Stimulated activated CD4-positive, alpha-beta T cell treated with anti-CD3 and anti-CD28 coated beads, Interleukin-2, amount 100 ng/mL, for 4 hours (primary cell): ENCODE measurements around the gene CHIT1.

Experiments used
- DNase-seq: peaks from one replicate; pipeline ENCODE4 v3.0.0-alpha.2; 2020; ENCODE audit warnings: low read depth

CHIT1 gene

DNA sequence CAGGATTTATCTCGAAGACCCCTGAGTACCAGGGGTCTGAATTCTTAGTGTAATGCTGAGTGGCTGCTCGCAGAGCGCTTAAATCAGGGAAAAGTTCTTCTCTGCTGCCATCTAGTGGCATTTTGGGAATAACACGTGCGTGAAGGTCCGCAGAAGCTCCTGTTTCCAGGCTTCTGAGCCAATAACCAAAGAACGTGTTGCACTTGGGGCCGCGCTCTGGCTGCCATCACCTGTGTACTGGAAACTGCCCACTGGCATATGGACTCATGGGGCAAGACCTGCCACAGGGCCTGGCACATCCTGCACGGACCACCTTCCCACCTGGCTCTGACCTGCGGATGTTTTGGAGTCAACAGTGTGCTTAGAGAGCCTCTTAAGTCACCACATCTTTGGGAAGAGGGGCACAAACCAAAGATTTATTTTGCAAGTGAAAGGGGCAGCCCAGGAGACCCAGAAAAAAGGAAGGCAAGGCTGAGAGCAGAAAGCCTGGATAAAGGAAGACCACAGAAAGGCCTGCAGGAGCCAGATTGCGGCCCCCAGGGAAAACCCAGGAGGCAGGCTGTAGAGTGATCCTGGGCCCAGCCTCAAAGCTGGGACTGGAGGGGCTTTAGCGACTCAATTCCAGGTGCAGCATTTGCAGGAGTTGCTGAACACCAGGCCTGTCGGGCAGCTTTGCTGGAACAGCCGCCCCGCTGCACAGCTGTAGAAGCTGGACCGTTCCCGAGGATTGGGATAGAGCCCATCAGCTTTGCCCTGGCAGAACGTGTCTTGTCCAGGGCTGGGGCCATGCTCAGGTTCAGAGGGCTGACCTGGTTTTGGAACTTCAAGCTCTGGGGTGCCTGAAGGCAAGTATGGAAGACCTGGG lies 13.0 kb downstream of the CHIT1 start:
- peak; percentile 29 for DNase-seq

DNA sequence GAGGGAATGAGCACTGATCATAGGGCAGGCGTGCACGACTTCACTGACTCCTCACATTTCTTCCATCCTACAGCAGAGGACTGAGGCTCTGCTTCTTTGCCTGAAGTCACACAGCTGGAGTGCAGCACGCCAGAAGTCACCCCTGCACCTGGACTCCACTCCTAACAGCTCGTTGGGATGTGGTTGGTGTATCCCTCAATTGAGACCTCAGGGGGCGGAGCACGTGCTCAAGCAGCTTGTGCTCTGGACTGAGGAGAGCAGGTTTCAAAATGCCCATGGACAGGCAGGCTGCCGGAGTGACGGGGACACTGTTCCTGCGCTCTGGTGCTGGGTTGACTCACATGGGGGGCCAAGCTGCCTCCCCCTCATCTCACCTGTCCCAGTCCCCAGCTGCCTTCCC lies 13.9 kb downstream of the CHIT1 start:
- DNase-seq = no peak

DNA sequence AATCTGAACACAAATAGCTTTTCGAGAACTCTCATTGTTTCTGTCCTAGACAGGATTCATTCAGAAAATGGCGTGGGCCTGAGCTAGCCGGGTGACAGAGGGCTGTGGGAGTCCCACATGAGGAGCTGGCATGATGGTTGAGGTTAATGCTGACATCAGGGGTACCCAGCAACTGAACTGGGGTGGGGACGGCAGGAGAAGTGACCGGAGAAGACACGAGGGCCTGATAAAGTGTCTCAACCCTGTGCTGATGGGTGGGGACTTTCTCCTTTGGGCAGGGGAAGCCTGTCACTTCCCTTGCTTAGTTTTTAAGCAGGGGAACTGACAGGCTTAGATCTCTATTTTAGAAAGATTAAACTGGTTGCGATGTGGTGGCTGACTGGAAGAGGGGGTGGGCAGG lies 14.6 kb downstream of the CHIT1 start:
- no peak for DNase-seq

DNA sequence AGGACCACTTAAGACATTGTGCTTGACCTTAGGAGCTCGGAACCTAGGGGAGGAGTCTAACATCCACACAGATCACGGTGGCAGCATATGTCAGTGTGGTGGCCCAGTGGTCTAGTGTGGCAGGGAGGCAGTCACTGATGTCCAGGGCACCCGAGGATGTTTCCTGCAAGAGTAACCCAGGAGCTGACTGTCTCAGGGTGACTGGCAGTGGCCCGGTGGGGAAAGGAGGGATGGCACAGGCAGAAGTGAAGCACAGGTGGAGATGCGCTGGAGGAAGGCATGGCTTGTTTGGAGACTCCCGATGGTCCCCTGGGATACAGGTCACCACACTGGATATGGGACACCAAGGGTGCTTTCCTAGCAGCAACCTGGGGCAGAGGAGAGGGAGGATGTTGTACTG lies 16.3 kb downstream of the CHIT1 start:
- DNase-seq = no peak

DNA sequence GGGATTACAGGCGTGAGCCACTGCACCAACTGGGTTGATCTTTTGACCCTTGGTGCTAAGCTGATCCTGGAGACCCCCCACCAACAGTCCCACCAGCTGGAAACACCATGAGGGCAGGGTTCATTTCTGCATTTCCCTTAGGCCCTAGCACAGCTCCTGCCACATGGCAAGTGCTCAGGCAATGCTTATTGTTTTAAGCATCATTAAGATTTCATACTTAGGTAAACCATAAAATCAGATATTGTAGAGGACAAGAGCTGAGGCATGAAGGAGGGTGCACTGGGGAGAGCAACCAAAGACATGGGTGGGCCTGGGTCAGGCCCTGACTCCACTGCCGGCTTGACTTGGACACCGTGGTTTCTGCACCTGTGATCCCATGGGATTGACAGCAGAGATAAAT lies 17.7 kb downstream of the CHIT1 start:
- DNase-seq = no peak

DNA sequence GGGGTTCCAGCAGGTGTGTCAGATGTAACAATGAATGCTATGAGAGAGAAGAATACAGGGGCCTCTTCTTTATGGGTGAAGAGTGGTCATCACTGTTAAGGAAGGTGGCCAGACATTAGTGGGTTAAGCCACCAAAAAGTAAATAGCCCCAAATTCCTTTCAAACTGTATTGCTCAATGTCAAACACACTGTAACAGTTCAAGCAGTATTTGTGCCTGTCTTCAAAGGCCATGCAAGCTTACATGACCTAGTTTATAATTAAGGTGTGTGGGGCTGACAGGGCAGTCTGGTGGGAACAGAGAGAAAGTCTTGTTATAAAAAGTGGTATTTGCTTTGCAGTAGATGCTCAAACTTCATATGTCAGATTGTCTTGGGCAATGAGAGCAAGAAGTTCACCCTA lies 18.5 kb downstream of the CHIT1 start:
- DNase-seq = no peak

DNA sequence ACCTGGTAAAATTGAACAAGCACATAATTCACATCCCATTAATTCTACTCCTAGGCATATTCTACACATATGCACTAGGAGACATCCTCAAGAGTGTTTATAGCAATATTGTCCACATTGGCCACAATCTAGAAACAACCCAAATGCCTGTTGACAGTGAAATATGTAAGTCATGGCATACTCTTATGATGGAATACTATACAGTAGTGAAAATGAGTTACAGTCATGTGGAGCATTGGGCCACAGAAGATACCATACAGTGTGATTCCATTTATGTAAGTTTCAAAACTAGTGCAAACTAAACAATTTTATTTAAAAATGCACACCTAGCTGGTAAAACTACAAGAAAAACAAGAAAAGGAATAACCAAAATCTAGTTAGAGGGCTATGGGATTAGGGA lies 19.1 kb downstream of the CHIT1 start:
- DNase-seq = no peak

DNA sequence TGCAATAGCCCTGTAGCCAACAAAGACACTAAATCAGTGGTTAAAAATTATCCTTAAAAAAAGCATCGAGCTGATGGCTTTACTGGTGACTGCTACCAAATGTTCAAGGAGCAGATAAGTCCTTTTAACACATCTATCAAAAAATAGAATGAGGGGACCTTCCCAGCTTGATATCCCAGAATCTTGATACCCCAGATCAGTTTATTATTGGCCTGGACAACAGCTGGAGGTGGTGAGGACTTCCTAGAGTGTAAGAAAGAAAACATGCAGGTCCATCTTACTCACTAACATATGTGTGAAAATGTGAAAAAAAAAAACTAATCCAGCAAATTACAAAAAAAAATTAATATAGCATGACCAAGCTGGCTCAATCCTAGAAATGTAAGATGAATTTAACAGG lies 21.3 kb downstream of the CHIT1 start:
- DNase-seq = no peak

DNA sequence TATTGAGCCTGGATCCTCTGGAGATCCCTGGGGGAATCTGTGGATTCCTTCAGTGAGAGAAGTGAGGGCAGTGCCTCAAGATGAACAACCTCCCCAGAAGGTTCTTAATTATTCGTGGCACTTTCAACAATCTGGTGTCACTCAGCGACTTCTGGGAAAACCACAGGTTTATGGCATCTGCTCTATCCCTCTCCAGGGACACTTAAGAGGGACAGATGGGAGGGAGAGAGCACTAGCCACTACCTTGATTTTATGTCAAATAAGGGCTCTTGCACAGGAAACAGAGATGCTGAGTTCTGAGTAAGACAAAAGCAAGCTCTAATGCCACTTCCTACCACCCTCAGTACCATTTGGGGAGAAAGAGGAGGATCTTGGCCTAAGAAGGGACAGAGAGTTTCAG lies 21.7 kb downstream of the CHIT1 start:
- no peak for DNase-seq

DNA sequence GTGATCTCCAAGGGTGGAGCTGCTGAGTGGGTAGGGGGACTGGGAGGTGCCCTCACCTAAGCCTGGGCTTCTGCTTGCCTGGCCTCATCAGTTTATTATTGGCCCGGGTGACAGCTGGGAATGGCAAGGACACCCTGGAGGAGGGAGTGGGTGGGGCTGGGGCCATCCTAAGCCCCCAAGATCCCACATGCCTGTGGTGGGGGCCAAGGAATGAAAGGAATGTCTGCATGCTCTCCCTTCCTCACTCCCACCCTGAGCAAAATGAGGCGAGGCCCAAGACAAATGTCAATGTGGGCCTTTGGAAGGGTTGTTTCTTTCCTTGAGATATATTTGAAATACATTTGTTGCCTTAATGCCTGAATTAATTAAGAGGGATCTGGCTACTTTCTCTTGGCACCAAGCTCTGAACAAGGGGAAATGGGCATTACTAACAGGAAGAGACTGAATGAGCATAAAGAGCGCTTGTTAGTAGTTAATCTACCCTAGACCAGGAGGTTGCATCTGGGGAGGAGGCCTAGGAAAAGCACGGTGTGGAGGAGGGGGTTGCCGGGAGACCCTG lies 23.3 kb downstream of the CHIT1 start:
- no peak for DNase-seq

DNA sequence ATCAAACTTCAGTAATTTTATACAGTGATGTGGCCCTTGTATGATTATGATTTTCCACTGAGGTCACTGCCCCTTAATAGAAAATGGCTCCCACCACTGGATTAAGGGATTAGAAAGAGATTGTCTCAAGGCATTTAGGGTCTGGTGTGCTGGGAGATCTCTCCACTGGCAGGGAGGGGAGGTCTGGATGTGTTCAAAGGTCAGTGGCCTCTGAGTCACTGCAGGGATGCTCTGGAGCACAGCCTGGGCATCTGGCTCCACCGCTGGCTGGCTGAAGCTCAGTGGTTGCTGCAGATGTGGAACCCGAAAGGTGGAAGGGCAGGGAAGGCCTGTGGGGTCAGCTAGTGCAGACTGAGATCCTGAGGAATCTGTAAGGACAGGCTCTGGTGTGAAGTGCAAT lies 24.7 kb downstream of the CHIT1 start:
- DNase-seq = no peak

DNA sequence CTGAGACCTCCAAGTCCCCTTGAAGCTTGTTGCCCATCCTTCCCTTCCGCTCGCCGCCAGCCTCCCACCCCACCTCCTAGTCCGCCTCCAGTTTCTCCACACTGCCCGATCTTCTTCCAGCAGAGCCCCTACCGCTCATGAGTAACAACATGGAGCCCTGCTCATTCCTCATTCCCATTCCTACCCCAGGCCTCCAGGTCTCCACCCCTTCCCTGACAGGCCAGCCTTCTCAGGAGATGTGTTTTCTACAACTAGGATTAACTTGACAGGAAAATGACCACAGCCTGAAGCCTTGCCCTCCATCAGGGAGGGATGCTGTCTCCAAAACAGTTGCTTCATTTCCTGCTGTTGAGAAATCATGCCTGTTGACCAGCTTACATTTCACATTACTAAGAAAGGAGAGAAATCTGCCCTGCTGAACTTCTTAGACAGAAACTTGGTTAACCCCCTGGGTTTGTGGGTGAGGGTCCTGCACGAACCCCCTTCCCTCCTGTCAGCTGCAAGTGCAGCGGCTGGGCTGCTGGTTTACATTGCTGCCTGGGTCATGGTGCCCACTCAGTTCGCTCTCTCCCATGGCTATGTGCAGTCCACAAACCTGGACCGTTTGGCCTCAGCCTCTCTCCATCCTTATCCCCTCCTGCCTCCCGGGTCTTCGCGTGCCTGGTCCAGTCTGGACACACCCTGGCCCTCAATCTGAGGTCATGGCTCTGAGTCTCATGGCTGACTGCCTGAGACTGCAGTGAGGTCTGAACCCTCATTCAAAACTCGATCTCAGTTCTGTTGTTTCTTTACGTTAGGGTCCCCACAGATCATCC lies 26.8 kb downstream of the CHIT1 start:
- no peak for DNase-seq

DNA sequence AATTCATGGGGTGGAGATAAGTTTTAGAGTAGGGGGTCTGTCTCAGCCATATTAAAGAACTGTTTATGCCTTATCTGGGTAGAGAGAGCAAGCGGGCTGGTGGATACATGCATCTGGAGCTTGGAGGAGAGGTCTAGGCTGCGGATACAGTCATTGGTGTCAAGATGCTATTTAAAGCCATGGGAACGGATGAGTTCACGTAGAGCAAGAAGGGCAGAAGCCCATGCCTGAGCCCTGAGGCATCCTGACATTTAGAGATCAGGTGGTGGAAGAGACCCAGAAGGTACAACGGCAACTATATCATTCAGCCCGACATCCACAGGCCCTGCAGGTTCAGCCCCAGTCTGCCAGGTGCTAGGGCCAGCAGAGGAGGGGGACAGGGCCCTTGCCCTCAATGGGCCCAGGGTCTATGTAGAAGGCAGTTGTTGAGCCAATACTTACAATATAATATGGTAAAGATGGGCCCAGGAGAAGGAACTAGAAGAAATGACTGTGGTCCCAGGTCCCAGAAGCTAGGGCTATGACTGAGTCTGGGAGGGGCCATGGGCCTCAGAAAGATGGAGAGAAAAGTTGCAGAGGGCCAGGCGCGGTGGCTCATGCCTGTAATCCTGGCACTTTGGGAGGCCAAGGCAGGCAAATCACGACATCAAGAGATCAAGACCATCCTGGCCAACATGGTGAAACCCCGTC lies 27.8 kb downstream of the CHIT1 start:
- no peak for DNase-seq

DNA sequence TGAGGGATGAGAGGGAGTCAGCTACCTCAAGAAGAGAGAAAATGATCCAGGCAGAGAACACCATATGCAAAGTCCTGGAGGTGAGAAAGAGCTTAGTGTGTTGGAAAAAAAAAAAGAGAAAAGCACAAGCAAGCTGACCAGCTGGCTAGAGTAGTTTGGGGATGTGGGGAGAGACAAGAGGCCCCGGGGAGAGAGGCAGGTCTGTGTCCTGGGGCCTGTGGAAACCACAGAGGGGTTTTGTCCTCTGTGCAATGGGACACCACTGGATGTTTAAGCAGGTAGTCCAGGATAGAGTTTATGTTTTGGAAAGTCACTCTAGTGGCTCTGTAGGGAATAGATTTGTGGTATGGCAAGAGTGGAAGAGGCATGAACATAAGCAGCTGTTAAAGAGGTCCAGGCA lies 28.6 kb downstream of the CHIT1 start:
- DNase-seq = no peak

DNA sequence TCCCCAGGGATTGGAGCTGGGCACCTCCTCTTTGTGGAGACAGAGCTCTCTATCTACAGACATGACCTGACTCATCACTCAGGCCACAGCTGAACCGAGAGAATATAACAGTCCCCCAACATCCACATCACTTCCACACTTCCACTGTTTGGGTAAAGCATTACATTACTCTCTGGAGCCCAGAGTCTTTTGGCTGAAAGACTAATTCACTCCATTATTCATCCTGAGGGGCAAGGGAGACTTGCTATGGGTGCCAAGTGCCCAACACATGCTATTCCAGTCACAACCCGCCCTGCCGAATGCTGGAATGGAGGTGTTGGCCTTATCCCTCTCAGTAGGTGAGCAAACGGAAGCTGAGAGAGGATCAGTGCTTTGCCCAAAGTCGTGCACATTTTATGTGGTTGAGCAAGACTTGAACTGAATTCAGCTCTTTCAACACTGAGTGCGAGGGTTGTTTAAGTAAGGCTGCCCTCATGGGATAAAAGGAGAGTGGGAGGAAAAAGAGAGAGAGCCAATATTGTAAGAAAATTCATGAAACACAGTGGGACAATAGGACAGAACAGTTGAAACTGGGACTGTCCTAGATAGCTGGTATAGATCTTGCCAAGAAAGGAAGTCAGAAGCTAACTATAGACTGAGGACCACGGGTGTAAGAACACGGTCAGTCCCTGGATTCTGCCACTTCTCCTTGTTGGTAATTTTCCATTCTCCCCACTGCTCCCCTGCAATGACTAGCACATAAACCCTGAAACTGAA lies 29.5 kb downstream of the CHIT1 start:
- DNase-seq = no peak

DNA sequence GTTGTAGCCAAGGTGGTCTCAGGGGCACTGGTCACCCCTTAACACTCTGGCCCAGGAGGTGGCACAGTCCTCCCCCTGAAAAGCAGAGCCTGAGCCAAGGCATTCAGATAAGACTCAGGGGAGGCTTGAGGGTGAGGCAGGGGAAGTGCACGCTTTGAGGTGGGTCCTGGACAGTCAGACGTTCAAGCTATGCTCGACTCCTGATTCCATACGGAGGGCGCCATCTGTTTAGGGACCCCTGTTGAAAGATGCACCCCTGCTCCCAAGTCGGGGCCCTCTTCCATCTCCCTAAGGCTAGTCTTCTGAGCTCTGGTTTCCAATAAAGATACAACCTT lies 30.0 kb downstream of the CHIT1 start:
- DNase-seq = no peak

DNA sequence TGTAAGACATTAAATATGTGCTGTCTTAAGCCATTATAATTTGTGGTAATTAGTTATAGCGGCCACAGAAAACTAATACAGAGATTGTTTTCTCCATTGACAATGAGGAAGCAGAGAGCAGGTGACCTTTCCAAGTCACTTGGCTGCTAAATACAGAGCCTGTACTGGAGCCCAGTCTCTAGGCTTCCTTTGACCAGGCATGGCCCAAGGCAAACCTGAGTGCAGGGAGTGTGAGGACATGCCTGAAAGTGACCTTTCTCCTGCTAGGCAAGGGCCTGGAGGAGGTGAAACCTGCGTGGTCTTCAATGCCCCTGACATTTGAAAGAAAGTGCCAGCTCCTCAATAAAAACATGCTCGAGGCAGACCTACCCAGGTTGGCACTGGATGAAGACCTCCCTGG lies 30.5 kb downstream of the CHIT1 start:
- DNase-seq = no peak

DNA sequence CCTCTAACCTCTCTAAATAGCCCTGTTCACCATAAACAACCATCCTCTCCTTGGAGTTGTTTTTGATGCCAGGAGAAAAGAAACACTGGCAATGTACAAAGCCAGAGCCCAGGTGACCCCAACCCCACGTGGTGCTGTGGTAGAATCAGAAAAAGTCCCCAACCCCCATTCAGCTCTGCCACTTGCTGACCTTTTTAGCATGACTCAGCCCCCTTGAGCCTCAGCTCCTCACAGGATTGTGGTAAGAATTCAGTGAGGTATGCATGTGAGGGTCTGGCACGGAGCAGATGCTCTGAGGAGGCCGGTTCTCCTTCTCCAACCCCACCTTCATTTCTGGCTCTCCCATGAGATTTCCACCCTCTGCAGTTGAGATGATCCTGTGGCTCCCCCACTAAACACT lies 31.8 kb downstream of the CHIT1 start:
- no peak for DNase-seq

DNA sequence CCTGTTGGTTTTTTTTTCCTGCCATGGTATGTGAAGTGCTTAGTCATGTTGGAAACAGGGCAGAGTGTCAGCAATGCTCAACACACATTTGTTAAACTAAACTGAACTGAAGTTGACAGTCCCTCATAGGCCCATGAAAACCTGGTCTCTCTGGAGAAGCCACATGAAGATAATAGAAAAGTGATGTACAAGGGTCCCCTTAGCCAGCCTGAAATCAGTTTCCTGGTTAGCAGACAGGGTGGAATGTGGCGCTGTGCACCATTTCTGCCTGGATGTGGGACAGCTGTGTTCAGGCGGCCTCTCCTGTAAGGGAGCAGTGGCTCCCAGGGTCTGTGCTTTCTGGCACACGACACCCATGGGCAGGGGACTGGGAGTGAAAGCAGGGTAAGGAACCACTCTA lies 33.1 kb downstream of the CHIT1 start:
- DNase-seq = no peak

DNA sequence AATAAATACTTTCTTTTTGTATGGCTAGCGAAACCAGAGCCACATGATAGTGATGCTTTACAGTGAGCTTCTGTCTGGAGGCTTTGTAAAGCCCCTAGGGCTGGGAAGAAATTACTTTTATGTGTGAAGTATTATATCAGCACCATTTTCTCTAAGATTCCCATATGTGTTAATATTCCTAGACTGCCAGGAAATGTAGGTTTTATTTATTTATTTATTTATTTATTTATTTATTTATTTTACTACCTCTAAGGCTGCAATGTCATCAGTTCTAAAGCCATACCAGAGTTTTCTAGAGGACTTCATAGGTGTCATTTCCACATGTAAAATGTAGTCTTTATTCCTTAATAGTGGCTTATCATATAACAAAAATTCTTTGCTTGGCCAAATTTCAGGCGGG lies 38.5 kb downstream of the CHIT1 start:
- no peak for DNase-seq

DNA sequence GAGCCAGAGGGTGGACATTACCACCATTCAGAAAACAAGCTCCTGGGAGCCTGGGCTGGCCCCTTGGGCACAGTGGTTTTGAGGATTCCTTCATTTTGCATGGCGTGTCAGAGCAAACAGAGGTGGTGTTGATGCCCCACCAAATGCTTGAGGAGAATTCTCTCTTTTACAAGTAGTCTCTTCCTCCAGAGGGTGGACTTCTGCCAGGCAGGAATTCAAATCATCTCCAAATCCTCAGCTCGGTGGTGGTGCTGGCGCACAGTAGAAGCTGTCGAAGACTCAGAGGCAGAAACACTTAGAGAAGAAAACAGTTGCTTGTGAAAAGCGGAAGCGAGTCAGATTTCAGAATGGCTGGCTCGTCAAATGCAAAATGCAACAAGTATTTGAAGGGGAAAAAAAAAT lies 39.5 kb downstream of the CHIT1 start:
- DNase-seq = no peak

DNA sequence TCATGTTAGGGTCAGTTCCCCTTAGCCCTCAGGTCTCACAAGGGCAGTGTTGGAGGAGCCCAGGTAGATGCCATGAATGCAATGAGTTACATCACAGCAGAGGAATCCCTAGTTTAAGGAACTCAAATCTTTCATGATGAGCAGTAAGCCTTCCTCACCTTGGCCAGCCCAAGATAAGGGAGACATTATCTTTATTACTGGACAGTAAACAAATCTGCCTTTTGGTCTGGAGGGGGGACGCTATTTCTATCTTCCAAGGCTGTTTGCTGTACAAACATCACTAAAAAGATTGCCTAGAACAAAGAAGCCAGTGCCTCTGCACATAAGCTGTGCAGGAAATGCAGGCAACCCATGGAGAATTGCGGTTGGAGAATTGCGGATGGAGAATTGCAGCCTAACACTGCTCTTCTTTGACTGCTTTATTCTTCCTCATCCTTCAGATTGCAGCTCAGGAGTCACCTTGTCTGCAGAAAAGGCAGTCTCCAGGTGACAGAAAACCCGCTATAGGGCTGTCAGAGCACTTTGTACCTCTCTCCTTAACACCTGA lies 40.7 kb downstream of the CHIT1 start:
- no peak for DNase-seq
